HepG2 (cell line): Measurements from ENCODE around the gene SLC17A9. TPM values are rescaled to one million over a fixed set of nuclear protein-coding genes. Genes with fewer than 3 reads are reported as not detected.
A peak's percentile ranks its signal among the peaks of the same experiment; 100 is the strongest.

Experiments
- FOXC1 ChIP-seq: sonication (generic); formaldehyde crosslinking; IDR thresholded peaks from 2 replicates; pipeline ENCODE4 v1.8.0; 2022; ENCODE audit warnings: mild to moderate bottlenecking, missing genetic modification reagents, borderline replicate concordance
- KAT7 ChIP-seq: IDR thresholded peaks from 2 replicates; pipeline ENCODE4 v1.6.1; 2018; ENCODE audit warnings: borderline replicate concordance, missing compliant biosample characterization
- LRRFIP1 ChIP-seq: sonication (generic); formaldehyde crosslinking; conservative IDR thresholded peaks from 2 replicates; pipeline ENCODE4 v1.4.0; 2020; ENCODE audit warnings: missing genetic modification reagents
- MXD4 ChIP-seq: IDR thresholded peaks from 2 replicates; pipeline ENCODE4 v1.6.1; 2016; ENCODE audit warnings: mild to moderate bottlenecking, missing biosample characterization, missing genetic modification reagents
- POLR2A ChIP-seq, 2 experiments: IDR thresholded peaks; 2 replicates each; pipeline ENCODE4 v1.6.1; 2011; ENCODE audit warnings: low read depth in 2 of 2, low read length in 2 of 2, mild to moderate bottlenecking in 1 of 2, moderate library complexity in 1 of 2; ENCODE audit not compliant: insufficient read depth in 1 of 2
- SNAPC4 ChIP-seq: sonication (generic); formaldehyde crosslinking; IDR thresholded peaks from 2 replicates; pipeline ENCODE4 v1.4.0; 2020; ENCODE audit warnings: mild to moderate bottlenecking, missing genetic modification reagents
- SP1 ChIP-seq, 2 experiments: fragments of 450-650 bp in 1 of 2; sonication (generic) in 1 of 2; formaldehyde crosslinking in 1 of 2; IDR thresholded peaks; 2 replicates each; pipeline versions ENCODE4 v1.4.0 to v1.6.1; 2016 to 2020; ENCODE audit warnings: missing genetic modification reagents in 1 of 2
- TGIF2 ChIP-seq: IDR thresholded peaks from 2 replicates; pipeline ENCODE4 v1.6.1; 2016; ENCODE audit warnings: control low read depth, missing compliant biosample characterization
- TRIM22 ChIP-seq: fragments of 450-650 bp; IDR thresholded peaks from 2 replicates; pipeline ENCODE4 v1.6.1; 2017
- TRIM24 ChIP-seq: sonication (generic); formaldehyde crosslinking; IDR thresholded peaks from 2 replicates; pipeline ENCODE4 v1.8.0; 2022; ENCODE audit warnings: mild to moderate bottlenecking, missing genetic modification reagents
- ZNF224 ChIP-seq: sonication (generic); formaldehyde crosslinking; IDR thresholded peaks from 2 replicates; pipeline ENCODE4 v1.5.0; 2020; ENCODE audit warnings: mild to moderate bottlenecking, missing genetic modification reagents
- ZNF253 ChIP-seq: sonication (generic); formaldehyde crosslinking; IDR thresholded peaks from 2 replicates; pipeline ENCODE4 v1.8.0; 2022; ENCODE audit warnings: mild to moderate bottlenecking, missing genetic modification reagents, borderline replicate concordance
- ZNF326 ChIP-seq: sonication (generic); formaldehyde crosslinking; IDR thresholded peaks from 2 replicates; pipeline ENCODE4 v1.4.0; 2020; ENCODE audit warnings: missing genetic modification reagents, borderline replicate concordance
- ZNF547 ChIP-seq: sonication (generic); formaldehyde crosslinking; IDR thresholded peaks from 2 replicates; pipeline ENCODE4 v1.5.1; 2020; ENCODE audit warnings: mild to moderate bottlenecking, missing genetic modification reagents
- ZNF746 ChIP-seq: sonication (generic); formaldehyde crosslinking; IDR thresholded peaks from 2 replicates; pipeline ENCODE4 v1.8.0; 2022; ENCODE audit warnings: mild to moderate bottlenecking, missing genetic modification reagents
- polyA plus RNA-seq, 8 experiments: library from polyadenylated mRNA; depleted of rRNA in 3 of 8; stranded (reverse) in 7 of 8; unstranded in 1 of 8; fragments of >200 nt; fragmentation: Illumina TruSeq in 4 of 8; extraction: Trizol in 4 of 8; gene quantifications; 2 replicates each; pipeline versions ENCODE4 v1.2.1 to v1.2.3, GENCODE V29; 2011 to 2016; ENCODE audit warnings: low read depth in 4 of 8, missing spikeins in 1 of 8, mixed read lengths in 1 of 8; ENCODE audit not compliant: insufficient read depth in 1 of 8
- total RNA-seq, 5 experiments: library from RNA; depleted of rRNA; stranded (reverse); fragments of >200 nt; fragmentation: Illumina TruSeq; extraction: Trizol; gene quantifications; 2 replicates each; pipeline ENCODE4 v1.2.3, GENCODE V29; 2016; ENCODE audit warnings: low read depth in 1 of 5

The SLC17A9 gene
- total and polyA plus RNA-seq, 2 of the 13 experiments (the other 11 are each of a cell fraction or from before 2014, with no cell fraction given): 110 to 191 TPM

GRCh38 chr20:62953839-62954703, 1.6 kb downstream of the SLC17A9 start (continued):
- TF ChIP-seq ZNF326 (0 out of 2 replicates have a peak, but pooled peaks have one; percentile 41), SNAPC4 (CRISPR knock-in tag) (no peak), ZNF746 (peak; percentile 92), SP1 (IDR thresholded peaks at IDR 0.05) (no peak), SP1 (CRISPR knock-in tag; IDR thresholded peaks at IDR 0.05) (peak; percentile 50), POLR2A (IDR thresholded peaks at IDR 0.05; ENCODE audit: insufficient read depth in 1 of 2, low read depth in 2 of 2, low read length in 2 of 2) (peak in 1 of 2 experiments; percentile 55; a peak in 2 of 4 replicates), ZNF547 (CRISPR knock-in tag) (peak; percentile 92), TRIM24 (0 out of 2 replicates have a peak, but pooled peaks have one; percentile 44), ZNF224 (peak; percentile 86), MXD4 (CRISPR knock-in tag) (peak; percentile 97), TGIF2 (CRISPR knock-in tag) (peak; percentile 80), FOXC1 (CRISPR knock-in tag) (peak; percentile 99), TRIM22 (no peak), KAT7 (CRISPR knock-in tag) (no peak; the same call in none of the 2 replicates), ZNF253 (CRISPR knock-in tag) (no peak), LRRFIP1 (no peak)
